ENCODE data around the gene PJA2. TPM values are rescaled to one million over a fixed set of nuclear protein-coding genes. Genes with fewer than 3 reads are reported as not detected.

Gene PJA2
- polyA plus RNA-seq, 2 of the 4 experiments (the other 2 are of a cell fraction): 24.9 to 56.5 TPM

- WGBS (ENCODE audit: missing lambda C conversion rate): 67% methylated on average over 5 of the region's 5 CpGs
- H3K9me3 ChIP-seq: no peaks in the 10 kb centered on the region
- no peak for TF ChIP-seq ELK1 (IDR thresholded peaks at IDR 0.05; ENCODE audit: low read depth, low read length)
- no peak for TF ChIP-seq BHLHE40 (IDR thresholded peaks at IDR 0.05; ENCODE audit: low read depth, low read length)
- TF ChIP-seq HEYL (CRISPR knock-in tag; IDR thresholded peaks at IDR 0.05): no peak
- no peak for TF ChIP-seq POLR2AphosphoS2 (conservative IDR thresholded peaks at IDR 0.05; ENCODE audit: low read length)
- TF ChIP-seq SREBF2 (IDR thresholded peaks at IDR 0.05): no peak
- TF ChIP-seq CBX2 (IDR thresholded peaks at IDR 0.05; ENCODE audit: borderline replicate concordance, low read depth): no peak
- TF ChIP-seq CBX8 (IDR thresholded peaks at IDR 0.05): no peak
- no peak for TF ChIP-seq KDM1A (IDR thresholded peaks at IDR 0.05; ENCODE audit: low read depth)
- TF ChIP-seq NR3C1 (IDR thresholded peaks at IDR 0.05): no peak
- no peak for TF ChIP-seq RARB (CRISPR knock-in tag; IDR thresholded peaks at IDR 0.05)
- no peak for TF ChIP-seq EP300 (IDR thresholded peaks at IDR 0.05)
- no peak for ATAC-seq
- CTCF ChIA-PET: no interaction called here
- DNase-seq (ENCODE audit: low read depth in 1 of 2, low spot score in 1 of 2): no peak
- POLR2A ChIA-PET: no interaction called here
- peak; percentile 39 for FAIRE-seq
- no peak overlapping the region for H3K27ac ChIP-seq
- no peak overlapping the region for H3K4me3 ChIP-seq
- H3K4me1 ChIP-seq: no peaks in the 10 kb centered on the region
- H3K4me2 ChIP-seq: no peak overlapping the region
Measured at GRCh38 chr5:109350537-109351270, 59.1 kb downstream of the PJA2 start.

GRCh38 chr5:109349388-109349787 is 60.4 kb downstream of the PJA2 start:
- TF ChIP-seq JUNB (IDR thresholded peaks at IDR 0.05) (no peak), TFCP2L1 (CRISPR knock-in tag; IDR thresholded peaks at IDR 0.05) (no peak), RNF2 (IDR thresholded peaks at IDR 0.05; ENCODE audit: borderline replicate concordance, low read depth) (no peak), MAX (IDR thresholded peaks at IDR 0.05) (no peak), NPAS2 (CRISPR knock-in tag; IDR thresholded peaks at IDR 0.05; ENCODE audit: borderline replicate concordance) (no peak), ZC3H11A (IDR thresholded peaks at IDR 0.05) (no peak), CHD4 (IDR thresholded peaks at IDR 0.05; ENCODE audit: borderline replicate concordance) (no peak), MAZ (IDR thresholded peaks at IDR 0.05; ENCODE audit: borderline replicate concordance, low read depth, low read length) (no peak), RCOR1 (IDR thresholded peaks at IDR 0.05; ENCODE audit: low read depth, low read length) (no peak), PHF8 (IDR thresholded peaks at IDR 0.05; ENCODE audit: borderline replicate concordance, low read depth) (no peak), POLR2A (IDR thresholded peaks at IDR 0.05; ENCODE audit: low read length) (no peak), HOXB5 (CRISPR knock-in tag; IDR thresholded peaks at IDR 0.05) (no peak), USF2 (IDR thresholded peaks at IDR 0.05) (no peak), HOXA7 (CRISPR knock-in tag; IDR thresholded peaks at IDR 0.05) (no peak), RAD21 (conservative IDR thresholded peaks at IDR 0.05 in 1 of 2, IDR thresholded peaks at IDR 0.05 in 1 of 2) (no peak), ZFP36 (IDR thresholded peaks at IDR 0.05; ENCODE audit: borderline replicate concordance, partially characterized antibody) (no peak), NFE2L2 (conservative IDR thresholded peaks at IDR 0.05; ENCODE audit: low read length) (no peak), EHF (CRISPR knock-in tag; IDR thresholded peaks at IDR 0.05) (no peak)
- ChIA-PET POLR2A (no interaction called here), CTCF (no interaction called here)
- Histone ChIP-seq H3K4me2 (no peak overlapping the region), H3K4me3 (no peak overlapping the region), H3K27ac (no peak overlapping the region), H3K4me1 (no peaks in the 10 kb centered on the region), H3K9me3 (no peaks in the 10 kb centered on the region)
- DNase-seq (ENCODE audit: low read depth in 1 of 2, low spot score in 1 of 2) (no peak), FAIRE-seq (no peak), ATAC-seq (no peak)
- 94% methylated on average over 2 of the region's 2 CpGs for WGBS (ENCODE audit: missing lambda C conversion rate)
